HG03521 (cell line): ENCODE data around the gene GDPGP1.
"Not testable (repeated sequence)": the region's sequence is repeated elsewhere in the genome, so short reads cannot be mapped to it uniquely, and the experiment has no call there.

Experiments used
- ATAC-seq: cut with Tn5 transposase; IDR thresholded peaks from one replicate; pipeline ENCODE4 v1.9.1; 2021; ENCODE audit warnings: mild to moderate bottlenecking, moderate library complexity; ENCODE audit not compliant: unreplicated experiment

The GDPGP1 gene, protein sequence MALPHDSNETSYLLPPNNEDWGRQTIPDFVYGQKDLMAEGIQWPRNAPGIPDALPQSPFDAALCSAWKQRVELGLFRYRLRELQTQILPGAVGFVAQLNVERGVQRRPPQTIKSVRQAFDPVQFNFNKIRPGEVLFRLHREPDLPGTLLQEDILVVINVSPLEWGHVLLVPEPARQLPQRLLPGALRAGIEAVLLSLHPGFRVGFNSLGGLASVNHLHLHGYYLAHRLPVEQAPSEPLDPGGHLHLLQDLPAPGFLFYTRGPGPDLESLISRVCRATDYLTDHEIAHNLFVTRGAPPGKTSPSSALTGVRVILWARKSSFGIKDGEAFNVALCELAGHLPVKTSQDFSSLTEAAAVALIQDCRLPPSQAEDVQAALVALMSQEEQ

DNA sequence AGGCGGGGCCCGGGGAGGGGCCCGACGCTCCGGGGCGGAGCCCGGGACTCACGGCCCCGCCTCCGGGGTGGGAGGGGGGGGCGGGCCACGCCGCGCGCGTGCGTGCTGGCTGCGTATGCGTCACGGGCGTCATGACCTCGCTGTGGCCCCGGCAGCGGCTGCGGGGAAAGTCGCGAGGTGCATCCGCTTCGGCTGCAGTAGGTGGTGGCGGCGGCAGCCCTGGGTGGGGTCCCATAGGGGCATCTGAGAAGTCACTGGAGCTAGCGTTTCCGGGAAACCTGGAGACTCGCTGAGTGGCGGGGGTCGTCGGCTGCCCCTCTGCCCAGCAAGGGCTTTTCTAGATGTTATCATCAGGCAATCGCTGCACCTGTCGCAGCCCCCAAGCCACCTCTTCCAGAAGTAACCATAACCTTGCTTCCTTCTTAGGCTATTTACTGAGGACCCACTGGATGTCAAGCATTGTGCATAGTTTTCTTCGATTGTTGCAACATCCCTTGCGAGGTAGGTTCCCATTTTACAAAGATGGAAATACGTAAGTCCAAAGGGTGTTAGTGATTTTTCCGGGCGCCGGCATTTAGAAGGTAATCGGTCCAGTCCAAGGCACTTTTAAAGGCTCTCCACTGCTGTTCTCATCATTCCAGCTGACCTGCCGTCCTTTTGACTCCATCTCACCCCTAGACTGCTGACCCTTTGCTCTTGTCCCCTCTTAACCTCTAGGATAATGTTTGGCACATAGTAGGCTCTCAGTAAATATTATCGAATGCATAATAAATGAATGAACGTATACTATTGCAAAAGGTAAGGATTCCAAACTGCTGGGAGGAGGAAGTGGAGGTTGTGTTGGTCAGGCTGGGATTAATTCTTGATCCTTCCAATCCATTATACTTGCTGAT lies at the start of gene GDPGP1:
GDPGP1 (plus strand) TSS at position 114 of the 893 bp plus-strand sequence. CDS start 6,700 bp downstream, outside the sequence.
- no peak for ATAC-seq

DNA sequence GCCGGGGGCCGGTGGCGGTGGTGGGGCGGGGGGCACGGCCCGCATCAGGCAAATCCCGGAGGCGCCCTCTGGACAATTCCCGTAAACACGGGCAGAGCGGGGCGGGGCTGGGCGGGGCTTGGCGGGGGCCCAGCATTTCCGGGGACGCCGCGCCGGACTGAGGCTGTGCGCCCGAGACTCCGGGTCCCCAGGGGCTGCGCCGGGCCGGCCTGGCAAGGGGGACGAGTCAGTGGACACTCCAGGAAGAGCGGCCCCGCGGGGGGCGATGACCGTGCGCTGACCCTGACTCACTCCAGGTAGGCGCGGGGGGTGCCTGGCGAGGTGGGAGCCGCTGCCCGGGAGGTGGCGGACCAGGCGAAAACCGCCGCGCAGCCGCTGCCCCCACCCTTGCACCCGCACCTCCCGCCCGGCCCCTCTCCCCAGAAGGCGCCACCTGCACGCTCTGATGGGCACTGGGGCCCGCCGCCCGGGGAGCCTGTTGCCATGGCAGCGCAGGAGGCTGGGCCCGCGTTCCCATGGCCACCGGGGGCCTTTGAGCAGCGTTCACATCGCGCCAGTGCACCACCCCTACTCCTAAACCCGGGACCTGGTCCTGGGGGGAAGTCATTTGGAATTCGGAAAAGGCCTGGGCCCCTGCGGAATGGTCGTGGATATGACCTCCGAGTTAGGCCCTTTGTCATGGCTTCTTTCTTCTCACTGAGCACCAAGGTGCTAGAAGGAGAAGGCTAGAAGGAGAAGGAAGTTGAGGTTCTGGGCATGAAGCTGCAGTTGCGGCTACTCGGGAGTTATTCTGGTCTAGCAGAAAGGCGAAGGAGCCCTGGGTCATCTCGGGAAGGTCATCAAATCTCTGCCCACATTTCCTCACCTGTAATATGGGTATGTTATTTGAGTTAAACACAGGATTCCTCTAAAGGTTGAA lies 49.0 kb upstream of the GDPGP1 start:
- ATAC-seq, result peak; percentile 59

DNA sequence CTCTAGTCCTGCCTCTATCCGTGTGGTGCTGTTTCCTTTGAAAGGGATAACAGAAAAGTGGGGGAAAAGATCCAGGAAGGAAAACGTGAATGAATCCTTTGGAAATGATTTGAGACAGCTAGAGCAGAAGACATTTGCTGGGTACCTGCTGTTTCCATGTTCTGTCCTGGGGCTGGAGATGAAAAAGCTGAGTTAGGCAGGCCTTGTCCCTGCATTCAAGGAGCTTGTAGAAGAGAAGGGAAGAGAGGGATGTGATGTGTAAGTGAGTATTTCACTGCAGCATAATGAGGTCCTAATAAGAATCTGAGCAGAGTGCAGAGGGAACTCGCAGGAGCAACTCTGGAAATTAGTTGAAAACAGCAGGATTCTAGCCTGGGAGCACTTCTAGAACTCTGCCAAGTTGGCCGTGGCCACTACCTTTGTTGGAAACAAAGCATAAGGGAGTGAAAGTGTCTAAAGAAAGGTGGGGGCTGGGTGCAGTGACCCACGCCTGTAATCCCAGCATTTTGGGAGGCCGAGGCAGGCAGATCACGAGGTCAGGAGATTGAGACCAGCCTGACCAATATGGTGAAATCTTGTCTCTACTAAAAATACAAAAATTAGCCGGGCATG lies 46.6 kb upstream of the GDPGP1 start:
- no peak for ATAC-seq

DNA sequence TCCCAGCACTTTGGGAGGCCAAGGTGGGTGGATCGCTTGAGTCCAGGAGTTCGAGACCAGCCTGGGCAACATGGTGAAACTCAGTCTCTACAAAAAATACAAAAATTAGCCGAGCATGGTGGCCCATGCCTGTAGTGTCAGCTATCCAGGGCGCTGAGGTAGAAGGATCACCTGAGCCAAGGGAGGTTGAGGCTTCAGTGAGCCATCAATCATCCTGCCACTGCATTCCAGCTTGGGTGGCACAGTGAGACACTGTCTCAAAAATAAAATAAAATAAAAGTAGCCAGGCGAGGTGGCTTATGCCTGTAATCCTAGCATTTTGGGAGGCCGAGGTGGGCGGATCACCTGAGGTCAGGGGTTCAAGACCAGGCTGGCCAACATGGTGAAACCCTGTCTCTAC lies 45.9 kb upstream of the GDPGP1 start:
- ATAC-seq, result not testable (repeated sequence)

DNA sequence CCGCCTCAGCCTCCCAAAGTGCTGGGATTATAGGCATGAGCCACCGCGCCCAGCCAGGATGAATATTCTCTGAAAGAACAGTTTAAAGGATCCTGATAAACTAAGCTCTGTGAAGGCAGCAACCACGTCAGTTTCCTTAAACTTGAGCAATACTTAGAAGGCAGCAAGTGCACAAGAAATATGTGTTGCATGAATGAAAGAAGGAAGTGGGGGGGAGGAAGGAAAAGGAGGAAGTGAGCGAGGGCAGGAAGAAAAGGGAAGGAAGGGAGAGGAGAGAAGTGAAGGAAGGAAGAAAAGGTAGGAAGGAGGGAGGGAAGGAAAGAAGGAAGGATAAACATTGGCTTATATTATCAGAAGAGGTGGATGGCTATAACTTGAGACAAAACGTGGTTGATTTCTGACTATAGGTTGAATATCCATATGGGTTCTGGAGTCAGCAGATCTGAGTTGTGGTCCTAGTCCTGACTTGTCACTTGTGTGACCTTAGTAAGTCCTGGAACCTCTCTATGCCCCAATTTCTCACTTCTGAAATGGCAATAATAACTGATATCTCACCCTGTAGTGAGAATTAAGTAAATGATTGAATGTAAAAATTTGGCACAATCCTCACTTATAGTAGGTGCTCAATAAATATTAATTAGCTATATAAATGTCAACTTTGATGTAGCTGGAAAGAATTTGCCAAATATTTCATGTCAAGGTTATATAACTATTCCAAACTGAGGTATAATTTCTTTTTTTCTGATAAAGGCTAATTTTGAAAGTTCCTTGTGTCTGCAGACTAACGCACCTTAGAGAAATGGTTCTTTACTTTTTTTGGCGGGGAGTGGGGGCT lies 44.9 kb upstream of the GDPGP1 start:
- no peak for ATAC-seq

DNA sequence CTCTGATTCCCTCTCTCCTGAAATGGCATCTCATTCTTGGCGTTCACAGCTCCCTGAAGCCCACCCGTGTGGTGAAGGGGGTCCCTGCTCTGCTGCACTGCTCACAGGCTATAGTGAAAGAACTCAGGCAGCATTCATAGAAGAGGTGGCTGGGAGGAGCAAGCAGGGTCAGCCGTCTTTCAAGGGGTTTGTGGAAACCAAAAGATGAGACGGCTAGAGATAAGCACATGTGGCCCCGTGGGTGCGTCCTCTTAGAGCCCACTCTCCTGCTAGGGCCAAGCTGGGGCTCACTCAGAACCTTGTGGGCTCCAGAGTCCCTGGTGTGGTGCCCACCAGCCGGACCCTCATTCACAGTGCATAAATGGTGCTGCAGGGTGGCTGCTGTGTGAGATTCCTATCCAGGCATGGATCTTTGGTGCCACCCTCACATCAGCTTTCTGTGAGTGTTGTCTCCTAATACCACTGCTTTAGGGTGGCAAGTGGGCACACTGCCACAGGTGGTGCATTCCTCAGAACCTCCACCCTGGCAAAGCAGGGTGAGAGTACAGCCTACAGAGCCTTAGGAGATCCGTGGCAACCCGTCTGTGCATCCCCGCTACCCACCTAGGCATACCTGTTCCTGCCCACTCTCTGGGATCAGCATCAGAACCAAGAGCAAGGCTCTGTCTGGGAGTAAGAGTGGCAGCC lies 44.1 kb upstream of the GDPGP1 start:
- no peak for ATAC-seq

DNA sequence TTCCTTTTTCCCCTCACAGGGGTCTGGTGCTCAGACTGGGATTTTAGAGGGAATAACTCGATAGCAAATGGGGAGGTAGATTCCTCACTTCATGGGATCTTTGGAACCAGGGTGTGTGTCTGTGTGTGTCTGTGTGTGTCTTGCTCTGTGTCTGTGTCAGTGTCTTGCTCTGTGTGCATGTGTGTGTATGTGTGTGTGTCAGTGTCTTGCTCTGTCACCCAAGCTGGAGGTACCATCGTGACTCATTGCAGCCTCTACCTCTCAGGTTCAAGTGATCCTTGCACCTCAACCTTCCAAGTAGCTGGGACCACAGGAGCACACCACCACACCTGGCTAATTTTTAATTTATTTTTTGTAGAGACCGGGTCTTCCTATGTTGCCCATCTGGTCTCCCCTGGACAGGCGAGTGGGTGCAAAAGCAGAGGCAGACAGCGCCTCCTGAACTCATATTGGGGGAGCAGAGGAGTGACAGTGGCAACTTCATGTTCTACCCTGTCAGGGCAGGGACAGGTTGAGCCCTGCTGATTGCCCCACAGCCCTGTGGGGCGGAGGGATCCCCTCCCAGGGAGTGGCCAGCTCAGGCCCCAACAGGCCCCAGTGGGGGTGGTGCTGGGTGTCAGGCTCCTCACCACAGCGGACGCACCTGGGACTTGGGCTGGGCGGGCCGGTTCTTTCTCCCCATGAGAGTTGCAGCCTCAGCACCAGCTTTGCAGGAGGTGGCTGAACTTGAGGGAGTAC lies 43.2 kb upstream of the GDPGP1 start:
- peak; percentile 44 for ATAC-seq

DNA sequence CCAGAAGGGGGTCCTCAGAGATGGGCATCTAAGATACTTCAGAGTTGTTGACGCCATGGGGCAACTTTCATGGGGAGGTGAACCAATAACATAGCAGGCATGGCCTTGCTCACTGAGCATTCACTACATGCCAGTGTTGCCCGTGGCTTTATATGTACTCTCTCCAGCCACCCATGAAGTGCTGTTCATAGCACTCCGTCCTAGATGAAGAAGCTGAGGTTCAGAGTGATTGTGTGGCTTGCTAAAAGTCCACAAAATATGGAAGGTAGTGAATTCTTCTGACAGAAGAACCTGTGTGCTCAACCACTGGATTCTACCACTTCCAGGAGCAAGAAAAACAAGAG lies 42.7 kb upstream of the GDPGP1 start:
- peak; percentile 11 for ATAC-seq

DNA sequence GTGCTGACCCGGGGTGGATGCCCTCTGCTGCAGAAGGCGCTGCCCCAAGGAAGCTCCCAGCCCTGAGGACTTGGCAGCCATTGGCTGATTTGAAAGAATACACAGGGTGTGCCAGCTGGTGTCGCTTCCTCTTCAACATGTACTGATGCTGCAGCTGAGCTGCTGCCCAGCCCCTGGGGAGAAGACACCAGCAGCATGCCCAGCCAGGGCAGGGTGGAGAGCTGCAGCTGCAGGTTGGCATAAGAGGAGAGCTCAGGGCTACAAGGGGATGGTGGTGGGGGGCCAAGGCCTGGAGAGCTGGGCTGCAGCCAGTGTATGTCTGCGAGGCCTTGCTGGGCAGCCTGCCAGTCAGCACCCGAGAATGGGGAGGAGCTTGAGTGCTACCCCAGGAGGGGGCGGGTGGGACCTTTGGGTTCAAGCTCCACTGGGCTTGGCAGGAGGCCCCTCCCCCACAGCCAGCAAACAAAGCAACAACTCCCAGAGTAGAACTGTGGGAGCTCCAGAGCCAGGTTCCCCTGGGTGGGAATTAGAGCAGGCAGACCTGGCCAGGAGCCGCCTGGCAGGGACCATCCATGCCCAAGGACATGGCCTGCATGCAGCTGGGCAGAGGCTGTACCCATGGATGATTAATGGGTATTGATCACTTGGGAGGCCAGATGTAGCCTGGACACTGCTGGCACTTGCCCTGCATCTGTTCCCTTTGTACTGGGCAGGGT lies 42.1 kb upstream of the GDPGP1 start:
- ATAC-seq, result peak; percentile 42

DNA sequence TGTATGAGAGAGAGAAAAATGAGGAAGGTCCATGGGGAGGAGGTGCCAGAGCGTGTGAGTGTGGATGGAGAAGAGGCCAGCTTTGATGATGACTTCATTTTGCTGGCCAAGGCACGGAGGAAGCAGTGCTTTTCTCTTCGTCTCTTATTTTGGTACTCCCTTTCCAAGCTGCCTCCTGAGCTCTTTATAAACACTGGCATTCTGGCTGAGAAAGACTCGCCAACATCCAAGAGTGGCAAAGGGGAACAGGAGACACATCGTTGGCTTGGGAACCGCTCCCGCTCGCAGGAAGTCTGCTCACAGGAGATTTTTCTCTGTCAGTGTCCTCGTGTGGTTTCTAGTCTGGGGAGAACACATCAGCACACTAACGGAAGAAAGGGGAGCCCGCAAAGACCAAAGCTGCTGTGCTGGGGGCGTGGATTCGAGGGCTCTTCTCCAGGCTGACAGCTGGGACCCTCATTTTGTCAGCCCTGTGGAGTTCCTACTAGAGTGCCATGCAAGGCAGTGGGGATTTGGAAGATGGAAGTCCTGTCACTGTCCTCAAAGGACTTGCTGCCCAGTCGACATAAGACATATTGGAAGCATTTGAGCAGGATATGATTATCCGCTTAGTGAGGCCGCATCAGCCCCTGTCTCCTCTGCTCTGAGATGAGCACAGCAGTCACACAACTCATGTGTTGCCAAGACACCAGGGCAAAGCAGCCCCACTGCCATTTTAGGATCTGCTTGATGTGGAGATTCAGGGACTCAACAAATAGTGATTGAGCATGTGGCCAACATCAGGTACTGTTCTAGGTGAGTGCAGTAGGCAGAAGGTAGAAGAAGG lies 40.8 kb upstream of the GDPGP1 start:
- ATAC-seq, result no peak

DNA sequence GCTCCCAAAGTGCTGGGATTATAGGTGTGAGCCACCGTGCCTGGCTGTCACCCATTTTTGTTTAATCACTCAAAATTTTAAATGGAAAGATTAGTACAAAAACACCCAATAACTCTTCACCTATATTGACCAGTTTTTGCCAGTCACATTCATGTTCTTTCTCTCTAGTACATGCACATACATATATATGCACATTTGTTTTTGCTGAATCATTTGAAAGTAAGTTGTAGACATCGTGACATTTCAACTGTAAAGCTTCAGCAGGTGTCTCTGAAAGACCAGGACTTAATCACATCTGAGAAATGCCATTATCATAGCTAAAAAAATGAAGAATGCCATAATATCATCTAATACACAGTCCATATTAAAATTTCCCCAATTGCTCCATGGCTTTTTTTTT lies 39.4 kb upstream of the GDPGP1 start:
- no peak for ATAC-seq

DNA sequence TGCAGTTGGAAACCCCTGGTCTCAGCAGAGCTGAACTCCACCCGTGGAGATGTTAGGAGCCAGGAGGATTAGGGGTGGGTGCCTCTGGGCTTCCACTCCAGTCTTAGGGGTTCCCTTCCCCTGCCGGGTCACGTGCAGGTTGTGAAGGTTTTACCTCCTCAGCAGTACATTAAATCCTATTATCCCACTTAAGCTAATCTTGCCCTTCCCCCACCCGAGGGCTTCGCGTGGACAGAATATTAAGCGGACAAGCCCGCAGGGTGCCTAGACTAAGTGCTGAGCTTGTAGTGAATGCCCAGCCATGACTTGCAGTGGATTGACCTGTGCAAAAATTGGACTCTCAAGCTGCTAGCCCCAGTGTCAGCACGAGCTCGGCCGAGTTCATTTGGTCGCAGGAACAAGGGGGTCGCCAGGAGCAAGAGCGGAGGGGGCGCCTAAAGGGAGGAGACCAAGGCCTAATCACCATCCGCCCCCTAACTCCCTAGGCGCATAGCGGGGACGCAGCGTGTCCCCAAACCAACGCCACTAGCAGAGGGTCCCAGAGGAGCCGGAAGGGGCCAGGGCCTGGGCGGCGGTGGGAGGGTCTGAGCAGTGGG lies 33.4 kb upstream of the GDPGP1 start:
- ATAC-seq, result no peak

DNA sequence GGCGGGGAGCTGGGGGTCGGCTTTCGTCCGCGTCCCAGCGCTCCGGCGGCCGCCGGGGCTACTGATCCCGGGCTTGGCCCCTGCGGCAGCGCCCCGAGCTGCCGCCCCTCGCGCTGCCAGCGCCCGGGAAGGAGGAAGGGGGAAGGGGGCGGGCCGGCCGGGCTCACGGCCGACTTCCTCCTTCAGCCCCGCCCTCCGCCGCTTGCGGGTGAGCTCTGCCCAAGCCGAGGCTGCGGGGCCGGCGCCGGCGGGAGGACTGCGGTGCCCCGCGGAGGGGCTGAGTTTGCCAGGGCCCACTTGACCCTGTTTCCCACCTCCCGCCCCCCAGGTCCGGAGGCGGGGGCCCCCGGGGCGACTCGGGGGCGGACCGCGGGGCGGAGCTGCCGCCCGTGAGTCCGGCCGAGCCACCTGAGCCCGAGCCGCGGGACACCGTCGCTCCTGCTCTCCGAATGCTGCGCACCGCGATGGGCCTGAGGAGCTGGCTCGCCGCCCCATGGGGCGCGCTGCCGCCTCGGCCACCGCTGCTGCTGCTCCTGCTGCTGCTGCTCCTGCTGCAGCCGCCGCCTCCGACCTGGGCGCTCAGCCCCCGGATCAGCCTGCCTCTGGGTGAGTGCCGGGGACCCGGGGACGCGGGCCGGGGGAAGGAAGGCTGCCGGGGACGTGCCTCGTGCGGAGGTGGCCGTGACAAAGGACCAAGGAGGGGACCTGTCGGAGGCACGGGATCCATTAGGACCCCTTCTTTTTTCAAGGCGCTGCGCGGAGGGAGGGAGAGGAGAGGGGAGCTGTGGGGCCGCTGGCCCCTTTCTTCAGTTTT lies 32.7 kb upstream of the GDPGP1 start, which contains the start of gene SEMA4B:
SEMA4B (plus strand) TSS at position 201 of the 814 bp plus-strand sequence; CDS start at position 450, 249 bp downstream.
- ATAC-seq, result peak; percentile 71

DNA sequence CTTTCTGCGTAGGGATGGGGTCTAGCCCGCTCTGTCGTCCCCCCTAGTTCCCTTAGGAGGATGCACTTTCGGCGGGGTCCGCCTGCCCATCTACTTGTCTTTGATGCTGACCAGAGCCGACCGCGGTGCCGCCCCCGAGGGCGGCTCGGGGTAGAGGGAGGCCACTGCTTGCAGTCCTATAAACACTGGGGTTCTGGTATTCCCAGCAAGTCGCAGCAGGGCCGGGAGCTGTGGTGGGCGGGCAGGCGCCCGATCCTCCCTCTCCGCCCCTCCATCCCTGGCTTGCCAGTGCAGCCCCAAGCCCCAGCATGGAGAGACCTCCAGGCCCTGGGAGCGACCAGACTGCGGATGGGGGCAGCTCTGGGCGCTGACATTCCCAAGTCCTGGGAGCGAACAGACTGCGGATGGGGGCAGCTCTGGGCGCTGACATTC lies 32.0 kb upstream of the GDPGP1 start:
- no peak for ATAC-seq

DNA sequence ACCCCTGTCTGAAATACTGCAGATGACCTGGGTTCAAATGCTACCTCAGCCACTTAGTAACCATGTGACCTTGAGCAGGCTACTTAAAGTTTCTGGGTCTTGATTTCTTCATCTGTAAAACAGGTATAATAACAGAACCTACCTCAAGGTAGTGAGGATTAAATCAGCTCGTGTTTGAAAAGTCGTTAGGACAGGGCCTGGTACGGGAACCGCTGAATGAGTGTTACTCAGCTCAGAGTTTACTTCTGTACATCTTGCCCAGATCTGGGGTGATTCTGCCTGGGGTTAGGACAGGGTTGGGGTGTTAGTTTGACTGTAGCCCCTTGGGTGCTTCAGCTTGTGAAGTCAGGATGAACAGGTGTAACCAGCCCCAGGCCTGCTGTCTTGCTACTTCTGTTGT lies 31.1 kb upstream of the GDPGP1 start:
- no peak for ATAC-seq
